Measurements from ENCODE around the gene AUTS2. TPM values are rescaled to one million over a fixed set of nuclear protein-coding genes. Genes with fewer than 3 reads are reported as not detected.
A peak's percentile ranks its signal among the peaks of the same experiment; 100 is the strongest.

AUTS2 gene
- total RNA-seq, 1 experiment from 2014 or later, result 0.11 TPM

GRCh38 chr7:69889338-69889975, 291.2 kb downstream of the AUTS2 start:
- in situ Hi-C loops (cut with HindIII; ENCODE audit: low pct_unique_long_range_greater_than_20kb, low sequenced_read_pairs), result no loop called here
- no peak for DNase-seq (ENCODE audit: low read depth, low spot score)

GRCh38 chr7:69889976-69890351, 291.7 kb downstream of the AUTS2 start:
- DNase-seq (ENCODE audit: low read depth, low spot score), result no peak
- in situ Hi-C loops (cut with HindIII; ENCODE audit: low pct_unique_long_range_greater_than_20kb, low sequenced_read_pairs), result no loop called here

- in situ Hi-C loops (cut with HindIII; ENCODE audit: low pct_unique_long_range_greater_than_20kb, low sequenced_read_pairs), result no loop called here
- no peak for DNase-seq (ENCODE audit: low read depth, low spot score)
Observed at GRCh38 chr7:69892790-69893189, 294.5 kb downstream of the AUTS2 start.

GRCh38 chr7:69893906-69894305, 295.6 kb downstream of the AUTS2 start:
- in situ Hi-C loops (cut with HindIII; ENCODE audit: low pct_unique_long_range_greater_than_20kb, low sequenced_read_pairs), result no loop called here
- peak; percentile 29 for DNase-seq (ENCODE audit: low read depth, low spot score)

GRCh38 chr7:69895446-69895845, 297.2 kb downstream of the AUTS2 start:
- in situ Hi-C loops (cut with HindIII; ENCODE audit: low pct_unique_long_range_greater_than_20kb, low sequenced_read_pairs), result no loop called here

GRCh38 chr7:69896121-69896520, 297.8 kb downstream of the AUTS2 start:
- in situ Hi-C loops (cut with HindIII; ENCODE audit: low pct_unique_long_range_greater_than_20kb, low sequenced_read_pairs), result no loop called here

More at GRCh38 chr7:69895446-69895845, 297.2 kb downstream of the AUTS2 start:
- DNase-seq (ENCODE audit: low read depth, low spot score), result no peak

GRCh38 chr7:69898189-69898588, 299.9 kb downstream of the AUTS2 start:
- peak; percentile 10 for DNase-seq (ENCODE audit: low read depth, low spot score)
- in situ Hi-C loops (cut with HindIII; ENCODE audit: low pct_unique_long_range_greater_than_20kb, low sequenced_read_pairs), result no loop called here

More at GRCh38 chr7:69896121-69896520, 297.8 kb downstream of the AUTS2 start:
- no peak for DNase-seq (ENCODE audit: low read depth, low spot score)

GRCh38 chr7:69903410-69903809, 305.1 kb downstream of the AUTS2 start:
- in situ Hi-C loops (cut with HindIII; ENCODE audit: low pct_unique_long_range_greater_than_20kb, low sequenced_read_pairs), result no loop called here
- no peak for DNase-seq (ENCODE audit: low read depth, low spot score)

- in situ Hi-C loops (cut with HindIII; ENCODE audit: low pct_unique_long_range_greater_than_20kb, low sequenced_read_pairs), result no loop called here
Observed at GRCh38 chr7:69906283-69906995, 308.2 kb downstream of the AUTS2 start.

GRCh38 chr7:69907720-69908119, 309.4 kb downstream of the AUTS2 start:
- in situ Hi-C loops (cut with HindIII; ENCODE audit: low pct_unique_long_range_greater_than_20kb, low sequenced_read_pairs), result no loop called here
- no peak for DNase-seq (ENCODE audit: low read depth, low spot score)

More at GRCh38 chr7:69906283-69906995, 308.2 kb downstream of the AUTS2 start:
- DNase-seq (ENCODE audit: low read depth, low spot score), result no peak

- in situ Hi-C loops (cut with HindIII; ENCODE audit: low pct_unique_long_range_greater_than_20kb, low sequenced_read_pairs), result no loop called here
- no peak for DNase-seq (ENCODE audit: low read depth, low spot score)
Observed at GRCh38 chr7:69908454-69908853, 310.2 kb downstream of the AUTS2 start.

GRCh38 chr7:69910150-69910549, 311.9 kb downstream of the AUTS2 start:
- DNase-seq (ENCODE audit: low read depth, low spot score), result no peak
- in situ Hi-C loops (cut with HindIII; ENCODE audit: low pct_unique_long_range_greater_than_20kb, low sequenced_read_pairs), result no loop called here

- in situ Hi-C loops (cut with HindIII; ENCODE audit: low pct_unique_long_range_greater_than_20kb, low sequenced_read_pairs), result no loop called here
- DNase-seq (ENCODE audit: low read depth, low spot score), result no peak
Observed at GRCh38 chr7:69911337-69911736, 313.1 kb downstream of the AUTS2 start.

- DNase-seq (ENCODE audit: low read depth, low spot score), result no peak
- in situ Hi-C loops (cut with HindIII; ENCODE audit: low pct_unique_long_range_greater_than_20kb, low sequenced_read_pairs), result no loop called here
Observed at GRCh38 chr7:69912141-69912540, 313.9 kb downstream of the AUTS2 start.

GRCh38 chr7:69912846-69913245, 314.6 kb downstream of the AUTS2 start:
- in situ Hi-C loops (cut with HindIII; ENCODE audit: low pct_unique_long_range_greater_than_20kb, low sequenced_read_pairs), result no loop called here
- DNase-seq (ENCODE audit: low read depth, low spot score), result no peak

GRCh38 chr7:69919426-69920111, 321.3 kb downstream of the AUTS2 start:
- no peak for DNase-seq (ENCODE audit: low read depth, low spot score)
- in situ Hi-C loops (cut with HindIII; ENCODE audit: low pct_unique_long_range_greater_than_20kb, low sequenced_read_pairs), result no loop called here

GRCh38 chr7:69920797-69921196, 322.5 kb downstream of the AUTS2 start:
- in situ Hi-C loops (cut with HindIII; ENCODE audit: low pct_unique_long_range_greater_than_20kb, low sequenced_read_pairs), result no loop called here
- DNase-seq (ENCODE audit: low read depth, low spot score), result no peak

GRCh38 chr7:69922026-69922803, 323.9 kb downstream of the AUTS2 start:
- in situ Hi-C loops (cut with HindIII; ENCODE audit: low pct_unique_long_range_greater_than_20kb, low sequenced_read_pairs), result no loop called here

More at GRCh38 chr7:69922026-69922803, 323.9 kb downstream of the AUTS2 start:
- DNase-seq (ENCODE audit: low read depth, low spot score), result no peak
